GM23338 (cell line): Measurements from ENCODE around the gene RBM7. TPM values are rescaled to one million over a fixed set of nuclear protein-coding genes. Genes with fewer than 3 reads are reported as not detected.

Experiments
- ATAC-seq: fragments of 200-7000 bp; cut with Tn5 transposase; 3 replicates; pipeline ENCODE4 v1.9.1; 2020
- DNase-seq: peaks from one replicate; pipeline ENCODE4 v3.0.0-alpha.2; 2015; ENCODE audit warnings: low spot score
- H2AFZ ChIP-seq: fragments of 200-600 bp; sonication (generic); 2 replicates; pipeline ENCODE4 v1.8.0; 2016; ENCODE audit warnings: antibody characterized with exemption, mild to moderate bottlenecking, moderate library complexity
- H3F3A ChIP-seq: fragments of 200-600 bp; sonication (generic); replicated peaks from 2 replicates; pipeline ENCODE4 v1.8.0; 2017; ENCODE audit warnings: antibody characterized with exemption, mixed run types, low read depth
- H3K27ac ChIP-seq: fragments of 200-600 bp; sonication (generic); 2 replicates; pipeline ENCODE4 v1.6.1; 2016; ENCODE audit warnings: low read depth
- H3K27me3 ChIP-seq: fragments of 200-600 bp; sonication (generic); 2 replicates; pipeline ENCODE4 v1.8.0; 2016; ENCODE audit warnings: mild to moderate bottlenecking, mixed run types, moderate library complexity; ENCODE audit not compliant: insufficient read depth
- H3K36me3 ChIP-seq: fragments of 200-600 bp; sonication (generic); 2 replicates; pipeline ENCODE4 v1.8.0; 2016; ENCODE audit warnings: mild to moderate bottlenecking; ENCODE audit not compliant: insufficient read depth
- H3K4me1 ChIP-seq: fragments of 200-600 bp; sonication (generic); 2 replicates; pipeline ENCODE4 v1.8.0; 2016; ENCODE audit warnings: mild to moderate bottlenecking, moderate library complexity; ENCODE audit not compliant: insufficient read depth
- H3K4me2 ChIP-seq: fragments of 200-600 bp; sonication (generic); 2 replicates; pipeline ENCODE4 v1.7.1; 2017; ENCODE audit warnings: mixed run types
- H3K4me3 ChIP-seq: fragments of 200-600 bp; sonication (generic); 2 replicates; pipeline ENCODE4 v1.6.1; 2016; ENCODE audit warnings: mixed run types
- H3K79me2 ChIP-seq: fragments of 200-600 bp; sonication (generic); replicated peaks from 2 replicates; pipeline ENCODE4 v1.8.0; 2017; ENCODE audit warnings: mild to moderate bottlenecking; ENCODE audit not compliant: insufficient read depth
- H3K9me2 ChIP-seq: fragments of 200-600 bp; sonication (generic); 2 replicates; pipeline ENCODE4 v1.8.0; 2017; ENCODE audit not compliant: insufficient read depth
- H4K20me1 ChIP-seq: fragments of 200-600 bp; sonication (generic); replicated peaks from 2 replicates; pipeline ENCODE4 v1.8.0; 2017; ENCODE audit warnings: mild to moderate bottlenecking; ENCODE audit not compliant: insufficient read depth
- H3K27ac Mint-ChIP-seq: 2 replicates; pipeline ENCODE4 v1.8.0; 2020; ENCODE audit warnings: inconsistent platforms, mild to moderate bottlenecking, moderate library complexity, mixed read lengths
- H3K27me3 Mint-ChIP-seq: 3 replicates; pipeline ENCODE4 v1.8.0; 2022; ENCODE audit warnings: low read depth, mild to moderate bottlenecking, moderate library complexity, mixed read lengths, inconsistent platforms; ENCODE audit not compliant: insufficient read depth, poor library complexity
- H3K36me3 Mint-ChIP-seq: 3 replicates; pipeline ENCODE4 v1.8.0; 2021; ENCODE audit warnings: low read depth, mild to moderate bottlenecking, inconsistent platforms, moderate library complexity, mixed read lengths
- H3K4me1 Mint-ChIP-seq: 3 replicates; pipeline ENCODE4 v1.8.0; 2020; ENCODE audit warnings: mild to moderate bottlenecking, inconsistent platforms, mixed read lengths
- H3K4me3 Mint-ChIP-seq: 3 replicates; pipeline ENCODE4 v1.8.0; 2021; ENCODE audit warnings: moderate library complexity, mild to moderate bottlenecking, inconsistent platforms, mixed read lengths
- H3K9me3 Mint-ChIP-seq: 3 replicates; pipeline ENCODE4 v1.8.0; 2020; ENCODE audit warnings: moderate library complexity, mild to moderate bottlenecking, inconsistent platforms, mixed read lengths
- EZH2 ChIP-seq: fragments of 200-600 bp; sonication (generic); IDR thresholded peaks from one replicate; pipeline ENCODE4 v1.8.0; 2017; ENCODE audit warnings: antibody characterized with exemption, mild to moderate bottlenecking, low read depth; ENCODE audit not compliant: unreplicated experiment
- JUNB ChIP-seq: IDR thresholded peaks from one replicate; pipeline ENCODE4 v1.6.1; 2016; ENCODE audit warnings: antibody characterized with exemption; ENCODE audit not compliant: unreplicated experiment
- NANOG ChIP-seq: IDR thresholded peaks from 2 replicates; pipeline ENCODE4 v1.6.1; 2016; ENCODE audit warnings: antibody characterized with exemption, borderline replicate concordance
- POLR2AphosphoS5 ChIP-seq: IDR thresholded peaks from 2 replicates; pipeline ENCODE4 v1.6.1; 2016; ENCODE audit warnings: antibody characterized with exemption, low read depth
- STAT1 ChIP-seq: IDR thresholded peaks from one replicate; pipeline ENCODE4 v1.6.1; 2016; ENCODE audit warnings: antibody characterized with exemption; ENCODE audit not compliant: unreplicated experiment
- ZNF331 ChIP-seq: fragments of 250-450 bp; sonication (Bioruptor Pico); IDR thresholded peaks from 2 replicates; pipeline ENCODE4 v1.5.0; 2020; ENCODE audit warnings: low read depth, mild to moderate bottlenecking, moderate library complexity
- polyA plus RNA-seq: library from polyadenylated mRNA; unstranded; fragments of >200 nt; fragmentation: Nextera tagmentation; extraction: Ambion mirVana; gene quantifications from 2 replicates; pipeline ENCODE4 v1.2.1, GENCODE V29; 2016
- total RNA-seq: library from RNA; depleted of rRNA; stranded (reverse); fragments of >200 nt; shearing (Covaris generic); gene quantifications from 2 replicates; pipeline ENCODE4 v1.2.3, GENCODE V29; 2014
- TF ChIP-seq, protein P1 (sequence below): fragments of 250-450 bp; sonication (Bioruptor Pico); IDR thresholded peaks from 2 replicates; pipeline ENCODE4 v1.5.0; 2020; ENCODE audit warnings: mild to moderate bottlenecking, moderate library complexity
- TF ChIP-seq, protein P2 (sequence below): IDR thresholded peaks from one replicate; pipeline ENCODE4 v1.6.1; 2018; ENCODE audit warnings: antibody characterized with exemption; ENCODE audit not compliant: unreplicated experiment
- TF ChIP-seq, protein P3 (sequence below): IDR thresholded peaks from 2 replicates; pipeline ENCODE4 v1.6.1; 2016; ENCODE audit warnings: antibody characterized with exemption

The RBM7 gene
- total and polyA plus RNA-seq, 2 experiments from 2014 or later = 31.5 to 57.2 TPM

DNA sequence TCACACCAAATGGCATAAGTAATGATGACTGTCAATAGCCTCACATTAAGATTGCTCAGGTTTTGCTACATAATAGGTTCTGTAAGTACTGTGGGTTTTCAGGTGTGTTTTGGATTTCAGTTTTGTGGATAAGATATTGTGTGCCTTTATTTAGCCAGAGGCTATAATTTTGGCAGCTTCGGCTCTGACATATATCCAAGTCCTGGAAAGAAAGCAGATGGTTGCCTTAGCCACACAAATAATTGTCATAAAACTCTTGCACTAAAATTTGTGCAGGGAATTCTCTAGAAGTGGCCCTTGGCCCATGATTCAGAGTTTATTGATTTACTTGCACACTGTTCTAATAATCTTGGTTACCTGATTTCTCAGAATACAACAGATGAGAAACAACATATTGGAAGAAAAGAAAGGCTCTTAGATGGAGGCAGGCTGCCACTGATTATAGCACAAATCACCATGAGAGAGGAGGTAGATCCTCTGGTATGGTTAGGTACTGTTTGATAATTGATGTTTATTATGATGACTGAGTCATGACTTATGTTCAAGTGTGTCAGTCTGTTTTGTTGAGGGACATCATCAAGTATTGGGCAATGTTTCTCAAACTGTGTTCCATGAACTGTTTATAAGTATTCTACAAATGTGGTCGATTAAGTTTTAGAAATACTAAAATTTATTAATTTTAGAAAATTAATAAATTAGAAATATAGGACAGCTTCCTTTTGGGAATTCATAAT is 48.5 kb downstream of the RBM7 start:
- H3K36me3 Mint-ChIP-seq = peaks cover 77% of the 10 kb centered on the region
- ATAC-seq = no peak
- TF ChIP-seq NANOG (no peak), POLR2AphosphoS5 (no peak)

DNA sequence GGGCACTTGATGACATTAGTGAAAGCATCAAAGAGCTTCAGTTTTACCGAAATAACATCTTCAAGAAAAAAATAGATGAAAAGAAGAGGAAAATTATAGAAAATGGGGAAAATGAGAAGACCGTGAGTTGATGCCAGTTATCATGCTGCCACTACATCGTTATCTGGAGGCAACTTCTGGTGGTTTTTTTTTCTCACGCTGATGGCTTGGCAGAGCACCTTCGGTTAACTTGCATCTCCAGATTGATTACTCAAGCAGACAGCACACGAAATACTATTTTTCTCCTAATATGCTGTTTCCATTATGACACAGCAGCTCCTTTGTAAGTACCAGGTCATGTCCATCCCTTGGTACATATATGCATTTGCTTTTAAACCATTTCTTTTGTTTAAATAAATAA is 49.4 kb downstream of the RBM7 start:
- Histone ChIP-seq H4K20me1 (0 out of 2 replicates have a peak, but pooled peaks cover 5% of the 10 kb centered on the region), H3K9me2 (no peaks in the 10 kb centered on the region), H3K4me3 (no peak overlapping the region), H3K4me1 (0 out of 2 replicates have a peak, but pooled peaks cover 8% of the 10 kb centered on the region), H3K36me3 (peaks cover 6% of the 10 kb centered on the region; the same call in 1 of the 2 replicates), H3F3A (no peaks in the 10 kb centered on the region), H3K27me3 (no peaks in the 10 kb centered on the region), H3K27ac (no peak overlapping the region), H3K79me2 (peaks cover 71% of the 10 kb centered on the region), H2AFZ (no peak overlapping the region), H3K4me2 (no peak overlapping the region)
- DNase-seq = no peak
- no peak for ATAC-seq
- H3K9me3 Mint-ChIP-seq = no peaks in the 10 kb centered on the region
- no peak overlapping the region for H3K4me3 Mint-ChIP-seq
- H3K27ac Mint-ChIP-seq = no peak overlapping the region
- H3K36me3 Mint-ChIP-seq = peaks cover 72% of the 10 kb centered on the region
- H3K27me3 Mint-ChIP-seq = no peaks in the 10 kb centered on the region
- peaks cover 5% of the 10 kb centered on the region for H3K4me1 Mint-ChIP-seq
- TF ChIP-seq STAT1 (no peak), ZNF331 (CRISPR knock-in tag) (no peak), JUNB (no peak), EZH2 (no peak)
- TF ChIP-seq, protein P1, sequence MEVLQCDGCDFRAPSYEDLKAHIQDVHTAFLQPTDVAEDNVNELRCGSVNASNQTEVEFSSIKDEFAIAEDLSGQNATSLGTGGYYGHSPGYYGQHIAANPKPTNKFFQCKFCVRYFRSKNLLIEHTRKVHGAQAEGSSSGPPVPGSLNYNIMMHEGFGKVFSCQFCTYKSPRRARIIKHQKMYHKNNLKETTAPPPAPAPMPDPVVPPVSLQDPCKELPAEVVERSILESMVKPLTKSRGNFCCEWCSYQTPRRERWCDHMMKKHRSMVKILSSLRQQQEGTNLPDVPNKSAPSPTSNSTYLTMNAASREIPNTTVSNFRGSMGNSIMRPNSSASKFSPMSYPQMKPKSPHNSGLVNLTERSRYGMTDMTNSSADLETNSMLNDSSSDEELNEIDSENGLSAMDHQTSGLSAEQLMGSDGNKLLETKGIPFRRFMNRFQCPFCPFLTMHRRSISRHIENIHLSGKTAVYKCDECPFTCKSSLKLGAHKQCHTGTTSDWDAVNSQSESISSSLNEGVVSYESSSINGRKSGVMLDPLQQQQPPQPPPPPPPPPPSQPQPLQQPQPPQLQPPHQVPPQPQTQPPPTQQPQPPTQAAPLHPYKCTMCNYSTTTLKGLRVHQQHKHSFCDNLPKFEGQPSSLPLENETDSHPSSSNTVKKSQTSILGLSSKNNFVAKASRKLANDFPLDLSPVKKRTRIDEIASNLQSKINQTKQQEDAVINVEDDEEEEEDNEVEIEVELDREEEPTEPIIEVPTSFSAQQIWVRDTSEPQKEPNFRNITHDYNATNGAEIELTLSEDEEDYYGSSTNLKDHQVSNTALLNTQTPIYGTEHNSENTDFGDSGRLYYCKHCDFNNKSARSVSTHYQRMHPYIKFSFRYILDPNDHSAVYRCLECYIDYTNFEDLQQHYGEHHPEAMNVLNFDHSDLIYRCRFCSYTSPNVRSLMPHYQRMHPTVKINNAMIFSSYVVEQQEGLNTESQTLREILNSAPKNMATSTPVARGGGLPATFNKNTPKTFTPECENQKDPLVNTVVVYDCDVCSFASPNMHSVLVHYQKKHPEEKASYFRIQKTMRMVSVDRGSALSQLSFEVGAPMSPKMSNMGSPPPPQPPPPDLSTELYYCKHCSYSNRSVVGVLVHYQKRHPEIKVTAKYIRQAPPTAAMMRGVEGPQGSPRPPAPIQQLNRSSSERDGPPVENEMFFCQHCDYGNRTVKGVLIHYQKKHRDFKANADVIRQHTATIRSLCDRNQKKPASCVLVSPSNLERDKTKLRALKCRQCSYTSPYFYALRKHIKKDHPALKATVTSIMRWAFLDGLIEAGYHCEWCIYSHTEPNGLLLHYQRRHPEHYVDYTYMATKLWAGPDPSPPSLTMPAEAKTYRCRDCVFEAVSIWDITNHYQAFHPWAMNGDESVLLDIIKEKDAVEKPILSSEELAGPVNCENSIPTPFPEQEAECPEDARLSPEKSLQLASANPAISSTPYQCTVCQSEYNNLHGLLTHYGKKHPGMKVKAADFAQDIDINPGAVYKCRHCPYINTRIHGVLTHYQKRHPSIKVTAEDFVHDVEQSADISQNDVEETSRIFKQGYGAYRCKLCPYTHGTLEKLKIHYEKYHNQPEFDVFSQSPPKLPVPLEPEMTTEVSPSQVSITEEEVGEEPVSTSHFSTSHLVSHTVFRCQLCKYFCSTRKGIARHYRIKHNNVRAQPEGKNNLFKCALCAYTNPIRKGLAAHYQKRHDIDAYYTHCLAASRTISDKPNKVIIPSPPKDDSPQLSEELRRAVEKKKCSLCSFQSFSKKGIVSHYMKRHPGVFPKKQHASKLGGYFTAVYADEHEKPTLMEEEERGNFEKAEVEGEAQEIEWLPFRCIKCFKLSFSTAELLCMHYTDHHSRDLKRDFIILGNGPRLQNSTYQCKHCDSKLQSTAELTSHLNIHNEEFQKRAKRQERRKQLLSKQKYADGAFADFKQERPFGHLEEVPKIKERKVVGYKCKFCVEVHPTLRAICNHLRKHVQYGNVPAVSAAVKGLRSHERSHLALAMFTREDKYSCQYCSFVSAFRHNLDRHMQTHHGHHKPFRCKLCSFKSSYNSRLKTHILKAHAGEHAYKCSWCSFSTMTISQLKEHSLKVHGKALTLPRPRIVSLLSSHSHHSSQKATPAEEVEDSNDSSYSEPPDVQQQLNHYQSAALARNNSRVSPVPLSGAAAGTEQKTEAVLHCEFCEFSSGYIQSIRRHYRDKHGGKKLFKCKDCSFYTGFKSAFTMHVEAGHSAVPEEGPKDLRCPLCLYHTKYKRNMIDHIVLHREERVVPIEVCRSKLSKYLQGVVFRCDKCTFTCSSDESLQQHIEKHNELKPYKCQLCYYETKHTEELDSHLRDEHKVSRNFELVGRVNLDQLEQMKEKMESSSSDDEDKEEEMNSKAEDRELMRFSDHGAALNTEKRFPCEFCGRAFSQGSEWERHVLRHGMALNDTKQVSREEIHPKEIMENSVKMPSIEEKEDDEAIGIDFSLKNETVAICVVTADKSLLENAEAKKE (CRISPR knock-in tag) = no peak
- TF ChIP-seq, protein P2, sequence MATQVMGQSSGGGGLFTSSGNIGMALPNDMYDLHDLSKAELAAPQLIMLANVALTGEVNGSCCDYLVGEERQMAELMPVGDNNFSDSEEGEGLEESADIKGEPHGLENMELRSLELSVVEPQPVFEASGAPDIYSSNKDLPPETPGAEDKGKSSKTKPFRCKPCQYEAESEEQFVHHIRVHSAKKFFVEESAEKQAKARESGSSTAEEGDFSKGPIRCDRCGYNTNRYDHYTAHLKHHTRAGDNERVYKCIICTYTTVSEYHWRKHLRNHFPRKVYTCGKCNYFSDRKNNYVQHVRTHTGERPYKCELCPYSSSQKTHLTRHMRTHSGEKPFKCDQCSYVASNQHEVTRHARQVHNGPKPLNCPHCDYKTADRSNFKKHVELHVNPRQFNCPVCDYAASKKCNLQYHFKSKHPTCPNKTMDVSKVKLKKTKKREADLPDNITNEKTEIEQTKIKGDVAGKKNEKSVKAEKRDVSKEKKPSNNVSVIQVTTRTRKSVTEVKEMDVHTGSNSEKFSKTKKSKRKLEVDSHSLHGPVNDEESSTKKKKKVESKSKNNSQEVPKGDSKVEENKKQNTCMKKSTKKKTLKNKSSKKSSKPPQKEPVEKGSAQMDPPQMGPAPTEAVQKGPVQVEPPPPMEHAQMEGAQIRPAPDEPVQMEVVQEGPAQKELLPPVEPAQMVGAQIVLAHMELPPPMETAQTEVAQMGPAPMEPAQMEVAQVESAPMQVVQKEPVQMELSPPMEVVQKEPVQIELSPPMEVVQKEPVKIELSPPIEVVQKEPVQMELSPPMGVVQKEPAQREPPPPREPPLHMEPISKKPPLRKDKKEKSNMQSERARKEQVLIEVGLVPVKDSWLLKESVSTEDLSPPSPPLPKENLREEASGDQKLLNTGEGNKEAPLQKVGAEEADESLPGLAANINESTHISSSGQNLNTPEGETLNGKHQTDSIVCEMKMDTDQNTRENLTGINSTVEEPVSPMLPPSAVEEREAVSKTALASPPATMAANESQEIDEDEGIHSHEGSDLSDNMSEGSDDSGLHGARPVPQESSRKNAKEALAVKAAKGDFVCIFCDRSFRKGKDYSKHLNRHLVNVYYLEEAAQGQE = no peak
- TF ChIP-seq, protein P3, sequence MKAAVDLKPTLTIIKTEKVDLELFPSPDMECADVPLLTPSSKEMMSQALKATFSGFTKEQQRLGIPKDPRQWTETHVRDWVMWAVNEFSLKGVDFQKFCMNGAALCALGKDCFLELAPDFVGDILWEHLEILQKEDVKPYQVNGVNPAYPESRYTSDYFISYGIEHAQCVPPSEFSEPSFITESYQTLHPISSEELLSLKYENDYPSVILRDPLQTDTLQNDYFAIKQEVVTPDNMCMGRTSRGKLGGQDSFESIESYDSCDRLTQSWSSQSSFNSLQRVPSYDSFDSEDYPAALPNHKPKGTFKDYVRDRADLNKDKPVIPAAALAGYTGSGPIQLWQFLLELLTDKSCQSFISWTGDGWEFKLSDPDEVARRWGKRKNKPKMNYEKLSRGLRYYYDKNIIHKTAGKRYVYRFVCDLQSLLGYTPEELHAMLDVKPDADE = no peak

More for the DNA sequence above, 48.5 kb downstream of the RBM7 start:
- H3K9me3 Mint-ChIP-seq = no peaks in the 10 kb centered on the region
- Histone ChIP-seq H3K36me3 (peaks cover 6% of the 10 kb centered on the region; the same call in 1 of the 2 replicates), H3K79me2 (peaks cover 81% of the 10 kb centered on the region), H3K4me2 (no peak overlapping the region), H3K27me3 (no peaks in the 10 kb centered on the region), H3K9me2 (no peaks in the 10 kb centered on the region), H3F3A (no peaks in the 10 kb centered on the region), H3K4me3 (no peak overlapping the region), H2AFZ (no peak overlapping the region), H4K20me1 (0 out of 2 replicates have a peak, but pooled peaks cover 5% of the 10 kb centered on the region), H3K27ac (no peak overlapping the region), H3K4me1 (0 out of 2 replicates have a peak, but pooled peaks cover 8% of the 10 kb centered on the region)
- DNase-seq = no peak
- H3K27ac Mint-ChIP-seq = no peak overlapping the region
- H3K4me1 Mint-ChIP-seq = peaks cover 11% of the 10 kb centered on the region
- no peak overlapping the region for H3K4me3 Mint-ChIP-seq
- H3K27me3 Mint-ChIP-seq = no peaks in the 10 kb centered on the region
